ENCODE data around the gene RYR1.
"Not testable (repeated sequence)": the region's sequence is repeated elsewhere in the genome, so short reads cannot be mapped to it uniquely, and the experiment has no call there.

Gene RYR1

DNA sequence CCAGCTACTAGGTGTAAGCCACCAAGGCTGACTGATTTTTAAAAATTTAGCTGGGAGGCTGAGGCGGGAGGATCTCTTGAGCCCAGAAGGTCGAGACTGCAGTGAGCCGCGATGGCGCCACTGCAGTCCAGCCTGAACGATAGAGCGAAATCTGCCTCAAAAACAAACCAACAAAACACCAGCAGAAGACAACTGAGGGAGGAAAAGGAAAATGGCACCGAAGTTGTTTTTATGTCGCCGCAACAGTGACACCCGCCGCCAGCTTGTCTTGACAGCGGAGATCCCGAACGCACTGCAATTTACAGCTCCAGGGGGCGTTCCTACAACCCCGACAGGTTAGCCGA lies 30.9 kb upstream of the RYR1 start:
- Histone ChIP-seq H3K4me2 (ENCODE audit: low read length) (peak overlapping the region; percentile 79), H3K9me3 (replicated peaks; ENCODE audit: low read length) (no peaks in the 10 kb centered on the region), H3K36me3 (ENCODE audit: insufficient read depth, low read length) (peaks cover 11% of the 10 kb centered on the region), H3K27me3 (ENCODE audit: control insufficient read depth, insufficient read depth, low read length) (no peaks in the 10 kb centered on the region), H3K4me1 (ENCODE audit: control insufficient read depth, insufficient read depth, low read length) (peaks cover 2% of the 10 kb centered on the region), H3K9ac (ENCODE audit: low read depth, low read length) (no peak overlapping the region), H3K4me3 (ENCODE audit: low read length) (peak overlapping the region; percentile 58)

DNA sequence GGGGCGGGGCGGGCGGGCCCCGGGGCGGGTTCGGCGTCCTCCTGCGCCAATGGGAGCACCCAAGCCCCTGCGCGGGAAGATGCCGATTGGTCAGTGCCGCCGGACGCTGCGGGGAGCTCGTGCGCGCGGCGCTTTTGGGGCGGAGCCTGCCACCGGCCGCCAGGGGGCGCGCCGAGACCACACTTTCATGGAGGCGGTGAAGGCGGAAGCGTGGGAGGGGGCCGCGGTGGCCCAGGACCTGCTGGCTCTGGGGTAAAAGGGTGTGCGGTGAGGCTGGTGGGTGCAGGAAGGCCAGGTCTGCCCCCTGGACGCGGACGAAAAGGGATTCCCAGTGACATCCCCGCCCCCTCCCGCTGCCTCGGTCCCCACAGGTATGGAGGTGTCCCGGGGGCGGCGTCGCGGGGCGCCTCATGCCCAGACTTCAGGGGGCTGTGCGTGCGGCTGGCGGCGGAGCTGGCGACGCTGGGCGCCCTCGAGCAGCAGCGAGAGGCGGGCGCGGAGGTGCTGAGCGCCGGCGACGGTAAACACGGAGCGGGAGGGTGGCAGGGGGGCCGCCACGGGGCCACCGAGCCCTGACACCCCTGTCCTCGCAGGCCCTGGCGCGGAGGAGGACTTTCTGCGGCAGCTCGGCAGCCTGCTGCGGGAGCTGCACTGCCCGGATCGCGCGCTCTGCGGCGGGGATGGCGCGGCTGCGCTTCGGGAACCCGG lies 30.4 kb upstream of the RYR1 start, which contains the start of gene FAM98C:
TSS of gene FAM98C (plus strand) at position 127 of the 708 bp plus-strand sequence. CDS start at position 188, 61 bp downstream.
- Histone ChIP-seq H3K9ac (ENCODE audit: low read depth, low read length) (peak within 1 kb of the TSS; percentile 88), H3K4me2 (ENCODE audit: low read length) (peak within 1 kb of the TSS; percentile 95)

DNA sequence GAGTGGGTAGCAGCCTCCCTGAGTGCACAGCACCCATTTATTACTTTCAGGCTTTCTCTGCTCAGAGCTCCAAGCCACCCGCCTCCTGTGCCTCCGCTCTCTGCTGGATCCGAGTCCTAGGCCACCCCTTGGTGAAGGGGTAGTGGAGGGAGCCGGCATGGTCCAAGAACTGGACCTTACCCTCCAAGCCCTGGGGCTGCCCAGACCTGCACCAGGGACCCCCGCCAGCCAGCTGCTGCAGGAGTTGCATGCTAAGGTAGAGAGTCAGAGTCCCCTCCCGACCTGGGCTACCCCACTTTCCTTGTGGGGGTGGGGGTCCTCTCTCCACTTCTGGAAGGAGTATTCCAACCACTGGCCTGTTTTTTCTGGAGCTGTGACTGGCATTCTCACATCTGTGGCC lies 28.6 kb upstream of the RYR1 start:
- Histone ChIP-seq H3K4me1 (ENCODE audit: control insufficient read depth, insufficient read depth, low read length) (peaks cover 2% of the 10 kb centered on the region), H3K27me3 (ENCODE audit: control insufficient read depth, insufficient read depth, low read length) (no peaks in the 10 kb centered on the region), H3K9ac (ENCODE audit: low read depth, low read length) (no peak overlapping the region), H3K36me3 (ENCODE audit: insufficient read depth, low read length) (peaks cover 11% of the 10 kb centered on the region), H3K9me3 (replicated peaks; ENCODE audit: low read length) (no peaks in the 10 kb centered on the region), H3K4me3 (ENCODE audit: low read length) (no peak overlapping the region), H3K4me2 (ENCODE audit: low read length) (no peak overlapping the region)

More for the DNA sequence above, 30.4 kb upstream of the RYR1 start, which contains the start of gene FAM98C:
- Histone ChIP-seq H3K36me3 (ENCODE audit: insufficient read depth, low read length) (peaks cover 11% of the 10 kb centered on the region), H3K4me3 (ENCODE audit: low read length) (peak within 1 kb of the TSS; percentile 87), H3K27me3 (ENCODE audit: control insufficient read depth, insufficient read depth, low read length) (no peaks in the 10 kb centered on the region), H3K9me3 (replicated peaks; ENCODE audit: low read length) (no peaks in the 10 kb centered on the region), H3K4me1 (ENCODE audit: control insufficient read depth, insufficient read depth, low read length) (peaks cover 2% of the 10 kb centered on the region)

DNA sequence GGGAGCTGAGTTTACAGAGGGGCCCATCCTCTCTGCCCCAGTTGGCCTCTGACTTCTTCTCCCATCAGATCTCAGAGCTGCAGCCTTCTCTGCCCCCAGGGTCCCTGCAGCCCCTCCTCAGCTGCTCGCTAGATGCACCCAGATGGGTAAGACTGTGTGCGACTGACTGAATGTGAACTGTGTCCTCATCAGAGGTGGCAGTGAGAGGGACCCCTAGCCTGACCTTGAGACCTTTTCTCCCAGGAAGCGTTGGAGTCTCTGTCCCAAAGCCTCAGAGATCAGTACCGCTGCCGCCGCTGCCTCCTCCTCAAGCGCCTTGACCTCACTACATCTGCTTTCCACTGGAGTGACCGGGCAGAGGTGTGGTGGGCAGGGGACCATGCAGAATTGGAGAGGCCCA lies 28.2 kb upstream of the RYR1 start:
- Histone ChIP-seq H3K4me2 (ENCODE audit: low read length) (no peak overlapping the region), H3K4me1 (ENCODE audit: control insufficient read depth, insufficient read depth, low read length) (peaks cover 2% of the 10 kb centered on the region), H3K9me3 (replicated peaks; ENCODE audit: low read length) (no peaks in the 10 kb centered on the region), H3K9ac (ENCODE audit: low read depth, low read length) (no peak overlapping the region), H3K27me3 (ENCODE audit: control insufficient read depth, insufficient read depth, low read length) (no peaks in the 10 kb centered on the region), H3K4me3 (ENCODE audit: low read length) (no peak overlapping the region), H3K36me3 (ENCODE audit: insufficient read depth, low read length) (peaks cover 11% of the 10 kb centered on the region)

DNA sequence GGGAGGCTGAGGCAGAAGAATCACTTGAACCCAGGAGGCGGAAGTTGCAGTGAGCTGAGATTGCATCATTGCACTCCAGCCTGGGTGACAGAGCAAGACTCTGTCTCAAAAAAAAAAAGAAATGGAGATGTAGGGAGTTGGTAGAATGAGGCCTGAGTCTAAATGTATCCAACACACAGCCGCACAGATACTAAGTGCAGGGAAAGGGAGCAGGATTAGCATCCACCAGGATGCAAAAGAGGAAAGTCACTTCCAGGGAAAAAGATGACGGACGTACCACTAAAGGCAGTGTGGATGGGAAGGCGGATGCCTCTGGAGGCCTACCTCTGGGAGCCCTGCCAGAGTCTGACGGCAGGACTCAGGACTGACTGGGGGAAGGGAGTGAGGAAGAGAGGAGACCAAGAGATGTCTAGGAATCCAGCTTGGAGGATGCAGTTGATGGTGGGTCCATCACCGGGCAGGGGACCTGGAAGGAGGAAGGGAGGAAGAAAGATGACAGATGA lies 23.8 kb upstream of the RYR1 start:
- no peak overlapping the region for H3K4me2 ChIP-seq (ENCODE audit: low read length)
- H3K9me3 ChIP-seq (replicated peaks; ENCODE audit: low read length), result no peaks in the 10 kb centered on the region
- H3K4me1 ChIP-seq (ENCODE audit: control insufficient read depth, insufficient read depth, low read length), result no peaks in the 10 kb centered on the region
- H3K9ac ChIP-seq (ENCODE audit: low read depth, low read length), result no peak overlapping the region
- peaks cover 11% of the 10 kb centered on the region for H3K36me3 ChIP-seq (ENCODE audit: insufficient read depth, low read length)
- no peaks in the 10 kb centered on the region for H3K27me3 ChIP-seq (ENCODE audit: control insufficient read depth, insufficient read depth, low read length)
- H3K4me3 ChIP-seq (ENCODE audit: low read length), result no peak overlapping the region

DNA sequence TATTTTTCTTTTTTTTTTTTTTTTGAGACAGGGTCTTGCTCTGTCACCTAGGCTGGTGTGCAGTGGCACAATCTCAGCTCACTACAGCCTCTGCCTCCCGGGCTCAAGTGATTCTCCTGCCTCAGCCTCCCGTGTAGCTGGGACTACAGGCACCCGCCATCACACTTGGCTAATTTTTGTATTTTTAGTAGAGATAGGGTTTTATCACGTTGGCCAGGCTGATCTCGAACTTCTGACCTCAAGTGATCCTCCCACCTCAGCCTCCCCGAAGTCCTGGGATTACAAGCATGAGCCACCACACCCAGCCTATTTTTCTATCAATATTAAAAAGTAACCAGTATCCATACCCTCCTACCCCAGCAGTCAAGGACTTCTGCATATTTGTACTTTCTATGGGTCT lies 23.1 kb upstream of the RYR1 start:
- not testable (repeated sequence) for H3K9me3 ChIP-seq (replicated peaks; ENCODE audit: low read length); H3K4me2 ChIP-seq (ENCODE audit: low read length); H3K27me3 ChIP-seq (ENCODE audit: control insufficient read depth, insufficient read depth, low read length); H3K4me1 ChIP-seq (ENCODE audit: control insufficient read depth, insufficient read depth, low read length); H3K36me3 ChIP-seq (ENCODE audit: insufficient read depth, low read length); H3K9ac ChIP-seq (ENCODE audit: low read depth, low read length); H3K4me3 ChIP-seq (ENCODE audit: low read length)

DNA sequence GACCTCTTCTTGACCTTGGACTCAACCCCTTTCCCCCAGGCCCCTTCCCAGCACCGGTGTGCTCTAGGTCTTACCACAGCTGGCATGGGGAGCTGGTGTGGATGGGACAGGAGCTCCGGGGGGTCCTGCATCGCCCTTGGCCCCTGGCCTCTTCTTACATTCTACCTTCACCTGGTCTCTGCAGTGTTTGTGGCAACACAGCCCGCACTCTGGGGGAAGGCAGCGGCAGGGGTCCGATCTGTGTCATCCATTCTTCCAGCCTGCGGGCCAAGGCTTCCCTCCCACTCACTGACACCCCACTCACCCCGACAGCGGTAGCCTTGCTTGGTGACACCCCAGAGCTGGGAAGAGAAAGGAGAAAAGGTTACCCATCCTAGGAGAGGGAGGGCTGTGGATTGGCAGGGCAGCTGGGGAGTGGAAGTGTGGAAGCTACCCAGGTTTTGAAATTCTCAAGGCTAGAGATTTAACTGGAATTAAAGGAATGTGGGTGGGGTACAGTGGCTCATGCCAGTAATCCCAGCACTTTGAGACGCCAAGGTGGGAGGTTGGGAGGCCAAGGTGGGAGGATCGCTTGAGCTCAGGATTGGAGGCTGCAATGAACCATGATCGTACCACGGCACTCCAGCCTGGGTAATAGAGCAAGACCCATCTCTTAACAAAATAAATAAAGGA lies 22.3 kb upstream of the RYR1 start:
- Histone ChIP-seq H3K9ac (ENCODE audit: low read depth, low read length) (no peak overlapping the region), H3K4me1 (ENCODE audit: control insufficient read depth, insufficient read depth, low read length) (no peaks in the 10 kb centered on the region), H3K9me3 (replicated peaks; ENCODE audit: low read length) (no peaks in the 10 kb centered on the region), H3K36me3 (ENCODE audit: insufficient read depth, low read length) (peaks cover 7% of the 10 kb centered on the region), H3K27me3 (ENCODE audit: control insufficient read depth, insufficient read depth, low read length) (no peaks in the 10 kb centered on the region), H3K4me2 (ENCODE audit: low read length) (no peak overlapping the region), H3K4me3 (ENCODE audit: low read length) (no peak overlapping the region)

DNA sequence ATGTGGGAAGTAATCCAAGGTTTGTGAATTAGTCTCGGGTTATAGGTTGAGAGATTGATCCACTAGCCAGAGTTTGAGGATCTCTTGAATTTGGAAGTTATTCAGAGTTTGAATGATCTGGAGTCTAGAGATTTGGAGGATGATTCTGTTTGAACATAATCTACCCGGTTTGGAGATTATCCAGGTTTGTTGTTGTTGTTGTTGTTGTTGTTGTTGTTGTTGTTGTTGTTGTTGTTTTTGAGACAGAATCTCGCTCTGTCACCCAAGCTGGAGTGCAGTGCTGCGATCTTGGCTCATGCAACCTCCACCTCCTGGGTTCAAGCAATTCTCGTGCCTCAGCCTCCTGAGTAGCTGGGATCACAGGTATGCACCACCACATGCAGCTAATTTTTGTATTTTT lies 21.6 kb upstream of the RYR1 start:
- not testable (repeated sequence) for H3K36me3 ChIP-seq (ENCODE audit: insufficient read depth, low read length); H3K9me3 ChIP-seq (replicated peaks; ENCODE audit: low read length); H3K9ac ChIP-seq (ENCODE audit: low read depth, low read length); H3K4me1 ChIP-seq (ENCODE audit: control insufficient read depth, insufficient read depth, low read length); H3K4me2 ChIP-seq (ENCODE audit: low read length); H3K4me3 ChIP-seq (ENCODE audit: low read length); H3K27me3 ChIP-seq (ENCODE audit: control insufficient read depth, insufficient read depth, low read length)

DNA sequence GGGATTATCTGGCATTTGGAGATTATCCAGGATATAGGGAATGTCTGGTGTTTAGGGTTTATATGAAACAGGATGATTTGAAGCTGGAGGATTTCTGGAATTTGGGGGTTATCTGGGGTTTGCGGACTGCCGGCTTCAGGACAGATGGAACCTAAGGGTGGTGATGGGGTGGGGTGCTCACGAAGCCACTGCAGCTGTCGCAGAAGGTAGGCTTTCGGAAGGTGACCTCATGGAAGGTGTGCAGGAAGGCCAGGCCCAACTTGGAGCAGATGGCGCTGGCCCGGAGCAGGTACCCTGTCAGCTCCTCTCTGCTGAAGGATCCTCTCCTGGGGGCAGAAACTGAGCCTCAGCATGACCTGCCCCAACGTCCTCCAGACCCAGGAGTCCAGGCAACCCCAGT lies 21.0 kb upstream of the RYR1 start:
- no peaks in the 10 kb centered on the region for H3K4me1 ChIP-seq (ENCODE audit: control insufficient read depth, insufficient read depth, low read length)
- H3K36me3 ChIP-seq (ENCODE audit: insufficient read depth, low read length), result no peaks in the 10 kb centered on the region
- no peak overlapping the region for H3K4me2 ChIP-seq (ENCODE audit: low read length)
- no peaks in the 10 kb centered on the region for H3K9me3 ChIP-seq (replicated peaks; ENCODE audit: low read length)
- no peak overlapping the region for H3K9ac ChIP-seq (ENCODE audit: low read depth, low read length)
- no peak overlapping the region for H3K4me3 ChIP-seq (ENCODE audit: low read length)
- peaks cover 8% of the 10 kb centered on the region for H3K27me3 ChIP-seq (ENCODE audit: control insufficient read depth, insufficient read depth, low read length)

DNA sequence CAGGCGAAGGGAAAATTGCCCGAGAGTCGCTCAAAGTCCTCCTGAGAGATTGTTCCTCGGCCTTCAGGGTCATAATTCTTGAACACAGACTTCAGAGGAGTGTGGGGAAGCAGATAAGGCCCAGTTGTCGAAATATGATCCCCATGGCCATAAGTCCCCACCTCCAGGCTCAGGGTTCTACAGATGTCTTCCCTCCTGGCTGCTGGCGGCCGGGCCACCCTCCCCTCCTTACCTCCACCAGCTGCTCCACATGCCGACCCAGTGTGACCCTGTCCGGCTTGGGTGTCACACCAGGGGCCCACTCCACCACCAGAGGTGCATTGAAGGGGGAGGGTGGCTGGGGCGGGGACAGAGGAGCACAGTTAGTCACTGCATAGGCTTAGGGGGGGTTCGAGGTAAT lies 20.5 kb upstream of the RYR1 start:
- H3K4me1 ChIP-seq (ENCODE audit: control insufficient read depth, insufficient read depth, low read length), result no peaks in the 10 kb centered on the region
- no peak overlapping the region for H3K4me3 ChIP-seq (ENCODE audit: low read length)
- no peaks in the 10 kb centered on the region for H3K36me3 ChIP-seq (ENCODE audit: insufficient read depth, low read length)
- H3K9me3 ChIP-seq (replicated peaks; ENCODE audit: low read length), result no peaks in the 10 kb centered on the region
- H3K27me3 ChIP-seq (ENCODE audit: control insufficient read depth, insufficient read depth, low read length), result peaks cover 11% of the 10 kb centered on the region
- no peak overlapping the region for H3K9ac ChIP-seq (ENCODE audit: low read depth, low read length)
- no peak overlapping the region for H3K4me2 ChIP-seq (ENCODE audit: low read length)

DNA sequence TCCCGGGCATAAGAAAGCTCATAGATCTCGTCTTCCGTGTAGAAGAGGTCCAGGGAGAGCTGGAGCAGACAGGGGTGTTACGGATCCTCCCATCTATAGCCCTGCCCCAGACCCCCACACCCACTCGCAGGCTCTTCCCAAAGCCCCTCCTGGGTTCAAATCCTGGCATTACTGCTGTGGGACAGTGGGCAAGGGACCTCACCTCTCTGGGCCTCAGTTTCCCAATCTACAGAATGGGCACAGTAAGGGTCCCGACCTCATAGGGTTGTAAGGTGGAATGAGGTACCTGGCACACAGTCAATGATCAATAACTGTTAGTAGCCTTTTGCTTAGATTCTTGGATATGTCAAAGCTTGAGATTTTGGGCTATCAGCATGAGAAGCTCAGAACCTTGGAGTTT lies 20.1 kb upstream of the RYR1 start:
- Histone ChIP-seq H3K27me3 (ENCODE audit: control insufficient read depth, insufficient read depth, low read length) (peaks cover 11% of the 10 kb centered on the region), H3K9me3 (replicated peaks; ENCODE audit: low read length) (no peaks in the 10 kb centered on the region), H3K4me3 (ENCODE audit: low read length) (no peak overlapping the region), H3K9ac (ENCODE audit: low read depth, low read length) (no peak overlapping the region), H3K4me2 (ENCODE audit: low read length) (no peak overlapping the region), H3K36me3 (ENCODE audit: insufficient read depth, low read length) (no peaks in the 10 kb centered on the region), H3K4me1 (ENCODE audit: control insufficient read depth, insufficient read depth, low read length) (no peaks in the 10 kb centered on the region)

DNA sequence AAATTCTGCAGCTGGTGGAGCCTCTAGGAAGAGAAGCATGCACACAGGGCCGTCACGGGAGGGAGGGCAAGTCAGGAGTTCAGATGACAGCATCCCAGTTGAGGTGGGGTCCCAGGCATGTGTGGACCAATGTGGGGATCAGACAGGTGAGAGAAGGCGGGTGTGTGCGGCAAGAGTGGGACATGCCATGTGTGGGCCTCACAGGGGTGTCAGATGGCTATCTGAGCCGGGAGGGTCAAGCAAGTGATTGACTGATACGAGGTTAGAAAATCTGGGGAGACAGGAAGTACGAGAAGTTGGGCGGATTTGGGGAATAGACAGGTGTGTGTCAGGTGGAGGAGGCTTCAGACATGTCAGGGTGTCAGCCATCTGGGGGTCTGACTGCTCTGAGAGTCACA lies 16.3 kb upstream of the RYR1 start:
- Histone ChIP-seq H3K36me3 (ENCODE audit: insufficient read depth, low read length) (no peaks in the 10 kb centered on the region), H3K9me3 (replicated peaks; ENCODE audit: low read length) (no peaks in the 10 kb centered on the region), H3K4me2 (ENCODE audit: low read length) (no peak overlapping the region), H3K4me1 (ENCODE audit: control insufficient read depth, insufficient read depth, low read length) (no peaks in the 10 kb centered on the region), H3K4me3 (ENCODE audit: low read length) (no peak overlapping the region), H3K9ac (ENCODE audit: low read depth, low read length) (no peak overlapping the region), H3K27me3 (ENCODE audit: control insufficient read depth, insufficient read depth, low read length) (peaks cover 14% of the 10 kb centered on the region)
